AG04449 (cell line): ENCODE results near the gene NCLN.

Source experiments
- CTCF ChIA-PET: fragments of 350-600 bp; formaldehyde crosslinking; extraction: SDS; loops from one replicate; lab custom pipeline; 2021; ENCODE audit warnings: antibody characterized with exemption; lab: Yijun Ruan, JAX
- POLR2A ChIA-PET: fragments of 400-600, 350-600 bp; formaldehyde crosslinking; extraction: SDS; loops from one replicate; lab custom pipeline; 2020; ENCODE audit warnings: antibody characterized with exemption, inconsistent platforms; lab: Yijun Ruan, JAX
- DNase-seq: peaks from one replicate; pipeline ENCODE4 v3.0.0-alpha.2; 2010; ENCODE audit warnings: low read depth, low spot score
- H3K4me3 ChIP-seq: 2 replicates; pipeline ENCODE4 v1.5.1; 2011; ENCODE audit warnings: low read depth, mild to moderate bottlenecking, control low read depth, low read length
- CTCF ChIP-seq: IDR thresholded peaks from one replicate; pipeline ENCODE4 v1.5.1; 2011; ENCODE audit warnings: mild to moderate bottlenecking, moderate library complexity, low read length, control low read depth, inconsistent platforms; ENCODE audit not compliant: insufficient read depth; ENCODE audit errors: missing control alignments

NCLN gene

GRCh38 chr19:3248728-3249326 lies 63.1 kb downstream of the NCLN start:
- POLR2A ChIA-PET, result no interaction called here
- CTCF ChIA-PET, result no interaction called here

GRCh38 chr19:3249408-3249807 lies 63.7 kb downstream of the NCLN start:
- CTCF ChIA-PET, result interaction anchor here (1.3 kb wide), 1 partner anchor 24 kb away, joined by 3 read pairs; no protein-coding TSS in a partner anchor
- POLR2A ChIA-PET, result no interaction called here
- H3K4me3 ChIP-seq, result no peak overlapping the region
- TF ChIP-seq CTCF, result no peak
- DNase-seq, result no peak

More at GRCh38 chr19:3248728-3249326, 63.1 kb downstream of the NCLN start:
- no peak for TF ChIP-seq CTCF
- no peak for DNase-seq
- no peak overlapping the region for H3K4me3 ChIP-seq

- DNase-seq, result no peak
- H3K4me3 ChIP-seq, result no peak overlapping the region
- CTCF ChIA-PET, result interaction anchor here (1.0 to 1.3 kb wide), 2 partner anchors 22 to 54 kb away, joined by 3 read pairs; no protein-coding TSS in a partner anchor
- POLR2A ChIA-PET, result no interaction called here
- peak; percentile 16 for TF ChIP-seq CTCF
Observed at GRCh38 chr19:3250675-3251074, 64.9 kb downstream of the NCLN start.

GRCh38 chr19:3251229-3251628 lies 65.5 kb downstream of the NCLN start:
- CTCF ChIA-PET, result interaction anchor here (1.0 kb wide), 1 partner anchor 53 kb away, joined by 3 read pairs; no protein-coding TSS in a partner anchor
- H3K4me3 ChIP-seq, result no peak overlapping the region
- DNase-seq, result no peak
- POLR2A ChIA-PET, result no interaction called here
- no peak for TF ChIP-seq CTCF

GRCh38 chr19:3252650-3253049 lies 66.9 kb downstream of the NCLN start:
- POLR2A ChIA-PET, result no interaction called here

More at GRCh38 chr19:3252650-3253049, 66.9 kb downstream of the NCLN start:
- no peak for TF ChIP-seq CTCF
- CTCF ChIA-PET, result interaction anchor here (1.1 kb wide), 2 partner anchors 22 to 41 kb away, joined by 3 to 6 read pairs; no protein-coding TSS in a partner anchor
- H3K4me3 ChIP-seq, result no peak overlapping the region
- no peak for DNase-seq
